H1 (cell line): ENCODE measurements around the gene MIDN. TPM values are rescaled to one million over a fixed set of nuclear protein-coding genes. Genes with fewer than 3 reads are reported as not detected.

ENCODE experiments used
- CTCF ChIA-PET: fragments of 300-600 bp; sonication (Branson Sonifier 250); formaldehyde crosslinking; loops from one replicate; lab custom pipeline; 2021; ENCODE audit not compliant: partially characterized antibody; lab: Charles Lee
- POLR2A ChIA-PET: fragments of 300-600 bp; sonication (Branson Sonifier 250); formaldehyde crosslinking; loops from one replicate; lab custom pipeline; 2021; ENCODE audit warnings: inconsistent platforms; ENCODE audit not compliant: partially characterized antibody; lab: Charles Lee
- DNase-seq, 2 experiments: peaks; one replicate each; pipeline versions ENCODE4 v3.0.0 to v3.0.0-alpha.2; 2010 to 2022; ENCODE audit warnings: low spot score in 2 of 2, low read depth in 1 of 2, mixed read lengths in 1 of 2
- FAIRE-seq: peaks from 2 replicates; lab custom pipeline; 2011; peaks lifted over from hg19 to GRCh38; lab: Jason Lieb, UNC
- H2AFZ ChIP-seq: 2 replicates; pipeline ENCODE4 v1.8.1; 2012; ENCODE audit warnings: low read length, inconsistent platforms
- H2AK5ac ChIP-seq: 2 replicates; pipeline ENCODE4 v1.6.1; 2013; ENCODE audit warnings: low read depth, low read length
- H2BK120ac ChIP-seq: replicated peaks from 2 replicates; pipeline ENCODE3; 2013; ENCODE audit warnings: low read depth, low read length, inconsistent platforms
- H2BK12ac ChIP-seq: 2 replicates; pipeline ENCODE4 v1.6.1; 2013; ENCODE audit warnings: low read depth, low read length
- H2BK15ac ChIP-seq: 2 replicates; pipeline ENCODE4 v1.6.1; 2013; ENCODE audit warnings: low read length
- H2BK20ac ChIP-seq: 2 replicates; pipeline ENCODE4 v1.6.1; 2013; ENCODE audit warnings: low read length
- H2BK5ac ChIP-seq: 2 replicates; pipeline ENCODE4 v1.6.1; 2013; ENCODE audit warnings: low read depth, low read length
- H3K14ac ChIP-seq: 2 replicates; pipeline ENCODE4 v1.6.1; 2013; ENCODE audit warnings: inconsistent platforms; ENCODE audit not compliant: insufficient read length
- H3K18ac ChIP-seq: 2 replicates; pipeline ENCODE4 v1.6.1; 2013; ENCODE audit warnings: low read length; ENCODE audit errors: extremely low read depth
- H3K23ac ChIP-seq: 2 replicates; pipeline ENCODE4 v1.6.1; 2013; ENCODE audit warnings: inconsistent platforms; ENCODE audit not compliant: insufficient read length
- H3K23me2 ChIP-seq: 2 replicates; pipeline ENCODE4 v1.6.1; 2013; ENCODE audit warnings: low read depth, low read length
- H3K27ac ChIP-seq: 2 replicates; pipeline ENCODE4 v1.6.1; 2011; ENCODE audit warnings: low read depth, low read length, inconsistent platforms
- H3K27me3 ChIP-seq, 4 experiments: replicated peaks in 1 of 4; 1 replicate in 1 of 4; 2 replicates in 3 of 4; pipeline versions ENCODE4 v1.6.1 to v1.8.1; 2011 to 2013; ENCODE audit warnings: low read length in 3 of 4, mild to moderate bottlenecking in 3 of 4, inconsistent platforms in 2 of 4, mixed read lengths in 2 of 4, moderate library complexity in 1 of 4; ENCODE audit not compliant: control insufficient read depth in 3 of 4, insufficient read depth in 3 of 4; ENCODE audit errors: extremely low read depth in 1 of 4
- H3K36me3 ChIP-seq, 4 experiments: 2 replicates each; pipeline versions ENCODE4 v1.6.1 to v1.8.1; 2011 to 2013; ENCODE audit warnings: mild to moderate bottlenecking in 4 of 4, low read length in 3 of 4, moderate library complexity in 2 of 4, control low read depth in 1 of 4, inconsistent platforms in 1 of 4; ENCODE audit not compliant: insufficient read depth in 4 of 4, control insufficient read depth in 2 of 4
- H3K4ac ChIP-seq: replicated peaks from 2 replicates; pipeline ENCODE3; 2013; ENCODE audit warnings: low read length, low read depth, mixed read lengths, inconsistent platforms; ENCODE audit not compliant: insufficient read length
- H3K4me1 ChIP-seq, 4 experiments: replicated peaks in 1 of 4; 1 replicate in 1 of 4; 2 replicates in 3 of 4; pipeline versions ENCODE4 v1.6.1 to v1.8.1; 2011 to 2013; ENCODE audit warnings: low read length in 3 of 4, inconsistent platforms in 2 of 4, mixed read lengths in 1 of 4; ENCODE audit not compliant: insufficient read depth in 4 of 4, control insufficient read depth in 3 of 4
- H3K4me2 ChIP-seq, 2 experiments: 2 replicates each; pipeline versions ENCODE4 v1.6.1 to v1.8.1; 2011 to 2013; ENCODE audit warnings: low read depth in 2 of 2, low read length in 2 of 2, control low read depth in 1 of 2, inconsistent platforms in 1 of 2, mild to moderate bottlenecking in 1 of 2; ENCODE audit not compliant: insufficient read depth in 1 of 2
- H3K4me3 ChIP-seq, 4 experiments: fragments of 200-600, 300-600 bp in 1 of 4; sonication (generic), shearing (Covaris generic), sonication (Bioruptor Twin) in 1 of 4; 2 replicates each; pipeline versions ENCODE4 v1.5.1 to v1.8.1; 2011 to 2016; ENCODE audit warnings: low read length in 4 of 4, low read depth in 3 of 4, control low read depth in 2 of 4, inconsistent platforms in 2 of 4, mild to moderate bottlenecking in 2 of 4, mixed read lengths in 1 of 4, moderate library complexity in 1 of 4; ENCODE audit not compliant: insufficient read depth in 2 of 4; ENCODE audit errors: extremely low read depth in 1 of 4
- H3K56ac ChIP-seq: replicated peaks from 2 replicates; pipeline ENCODE3; 2013; ENCODE audit warnings: low read depth, mild to moderate bottlenecking, mixed read lengths, low read length, inconsistent platforms; ENCODE audit not compliant: insufficient read length
- H3K79me1 ChIP-seq: 2 replicates; pipeline ENCODE4 v1.6.1; 2013; ENCODE audit warnings: low read depth, low read length, control low read depth
- H3K79me2 ChIP-seq, 2 experiments: 2 replicates each; pipeline versions ENCODE4 v1.6.1 to v1.8.1; 2012 to 2013; ENCODE audit warnings: low read length in 2 of 2, mild to moderate bottlenecking in 2 of 2, inconsistent platforms in 1 of 2; ENCODE audit not compliant: insufficient read depth in 2 of 2, control insufficient read depth in 1 of 2
- H3K9ac ChIP-seq, 4 experiments: replicated peaks in 1 of 4; 1 replicate in 1 of 4; 2 replicates in 3 of 4; pipeline versions ENCODE4 v1.6.1 to v1.8.1; 2011 to 2013; ENCODE audit warnings: low read depth in 3 of 4, low read length in 3 of 4, control low read depth in 2 of 4, mild to moderate bottlenecking in 2 of 4, moderate library complexity in 2 of 4, inconsistent platforms in 1 of 4; ENCODE audit errors: extremely low read depth in 1 of 4
- H3K9me3 ChIP-seq, 2 experiments: 2 replicates each; pipeline versions ENCODE4 v1.6.1 to v1.8.1; 2012 to 2013; ENCODE audit warnings: mild to moderate bottlenecking in 2 of 2, moderate library complexity in 2 of 2, control low read depth in 1 of 2, inconsistent platforms in 1 of 2, low read depth in 1 of 2, low read length in 1 of 2, mixed read lengths in 1 of 2; ENCODE audit not compliant: insufficient read depth in 2 of 2
- H4K20me1 ChIP-seq, 2 experiments: replicated peaks in 1 of 2; 2 replicates each; pipeline versions ENCODE3 to v1.8.1; 2011 to 2013; ENCODE audit warnings: inconsistent platforms in 2 of 2, low read length in 2 of 2, mild to moderate bottlenecking in 1 of 2; ENCODE audit not compliant: insufficient read depth in 2 of 2, control insufficient read depth in 1 of 2
- H4K5ac ChIP-seq: 2 replicates; pipeline ENCODE4 v1.6.1; 2013; ENCODE audit warnings: low read length, low read depth, mixed read lengths, inconsistent platforms; ENCODE audit not compliant: insufficient read length
- H4K8ac ChIP-seq: 2 replicates; pipeline ENCODE4 v1.8.0; 2013; ENCODE audit warnings: mild to moderate bottlenecking, moderate library complexity, low read length, inconsistent platforms; ENCODE audit not compliant: insufficient read depth; ENCODE audit errors: extremely low read depth
- H4K91ac ChIP-seq: replicated peaks from 2 replicates; pipeline ENCODE3; 2013; ENCODE audit warnings: low read length, mixed read lengths, inconsistent platforms; ENCODE audit not compliant: insufficient read length
- BCL11A ChIP-seq, 2 experiments: IDR thresholded peaks; one replicate each; pipeline ENCODE4 v1.6.1; 2011; ENCODE audit warnings: low read depth in 2 of 2, low read length in 2 of 2, mild to moderate bottlenecking in 2 of 2
- BRCA1 ChIP-seq: IDR thresholded peaks from 2 replicates; pipeline ENCODE4 v1.6.1; 2012; ENCODE audit warnings: low read depth, low read length, improper control_type of control experiment
- EGR1 ChIP-seq: IDR thresholded peaks from 2 replicates; pipeline ENCODE4 v1.6.1; 2011; ENCODE audit warnings: low read depth, low read length, borderline replicate concordance
- GTF2F1 ChIP-seq: IDR thresholded peaks from 2 replicates; pipeline ENCODE4 v1.6.1; 2012; ENCODE audit warnings: low read depth, low read length, improper control_type of control experiment, borderline replicate concordance
- PHF8 ChIP-seq: fragments of 200-600 bp; sonication (generic); conservative IDR thresholded peaks from 2 replicates; pipeline ENCODE4 v1.7.1; 2012; ENCODE audit warnings: low read depth, mild to moderate bottlenecking, inconsistent platforms, low read length, moderate library complexity
- SIX5 ChIP-seq: IDR thresholded peaks from 2 replicates; pipeline ENCODE4 v1.6.1; 2011; ENCODE audit warnings: mild to moderate bottlenecking, low read depth, low read length
- TAF1 ChIP-seq: IDR thresholded peaks from 2 replicates; pipeline ENCODE4 v1.6.1; 2011; ENCODE audit warnings: mild to moderate bottlenecking, low read depth, low read length
- YY1 ChIP-seq: IDR thresholded peaks from 2 replicates; pipeline ENCODE4 v1.6.1; 2011; ENCODE audit warnings: low read depth, mild to moderate bottlenecking, low read length
- WGBS, 2 experiments: shearing (Covaris generic) in 1 of 2; methylation state at CpG; one replicate each; pipeline versions ENCODE4 v1.1.6 to v1.1.7; 2013 to 2015; ENCODE audit warnings: low lambda C conversion rate in 2 of 2, mixed read lengths in 2 of 2, inconsistent platforms in 1 of 2, low coverage in 1 of 2, missing lambda C conversion rate in 1 of 2; ENCODE audit not compliant: insufficient replicate concordance in 2 of 2, insufficient coverage in 1 of 2, insufficient read length in 1 of 2; ENCODE audit errors: extremely low coverage in 1 of 2, missing lambda C conversion rate in 1 of 2; 5-methylcytosine and 5-hydroxymethylcytosine counted together
- polyA plus RNA-seq, 7 experiments: library from polyadenylated mRNA; depleted of rRNA in 3 of 7; stranded (reverse) in 5 of 7; unstranded in 2 of 7; fragments of >200 nt in 5 of 7; fragments of 200-250 nt in 2 of 7; gene quantifications; 1 replicate in 5 of 7; 2 replicates in 1 of 7; 4 replicates in 1 of 7; pipeline versions ENCODE4 v1.2.1 to v1.2.3, GENCODE V29; 2011 to 2013; ENCODE audit warnings: missing spikeins in 2 of 7, mixed read lengths in 2 of 7
- total RNA-seq: library from RNA; stranded (reverse); fragmentation: NEBNext Ultra II Directional; extraction: Animal tissue kit (Norgen Biotek cat#: 25700); gene quantifications from 2 replicates; pipeline ENCODE4 v1.2.1, GENCODE V29; 2021

MIDN gene
- total and polyA plus RNA-seq, 2 of the 8 experiments (the other 6 are each of a cell fraction or from before 2014, with no cell fraction given), result 39.8 to 159 TPM

DNA sequence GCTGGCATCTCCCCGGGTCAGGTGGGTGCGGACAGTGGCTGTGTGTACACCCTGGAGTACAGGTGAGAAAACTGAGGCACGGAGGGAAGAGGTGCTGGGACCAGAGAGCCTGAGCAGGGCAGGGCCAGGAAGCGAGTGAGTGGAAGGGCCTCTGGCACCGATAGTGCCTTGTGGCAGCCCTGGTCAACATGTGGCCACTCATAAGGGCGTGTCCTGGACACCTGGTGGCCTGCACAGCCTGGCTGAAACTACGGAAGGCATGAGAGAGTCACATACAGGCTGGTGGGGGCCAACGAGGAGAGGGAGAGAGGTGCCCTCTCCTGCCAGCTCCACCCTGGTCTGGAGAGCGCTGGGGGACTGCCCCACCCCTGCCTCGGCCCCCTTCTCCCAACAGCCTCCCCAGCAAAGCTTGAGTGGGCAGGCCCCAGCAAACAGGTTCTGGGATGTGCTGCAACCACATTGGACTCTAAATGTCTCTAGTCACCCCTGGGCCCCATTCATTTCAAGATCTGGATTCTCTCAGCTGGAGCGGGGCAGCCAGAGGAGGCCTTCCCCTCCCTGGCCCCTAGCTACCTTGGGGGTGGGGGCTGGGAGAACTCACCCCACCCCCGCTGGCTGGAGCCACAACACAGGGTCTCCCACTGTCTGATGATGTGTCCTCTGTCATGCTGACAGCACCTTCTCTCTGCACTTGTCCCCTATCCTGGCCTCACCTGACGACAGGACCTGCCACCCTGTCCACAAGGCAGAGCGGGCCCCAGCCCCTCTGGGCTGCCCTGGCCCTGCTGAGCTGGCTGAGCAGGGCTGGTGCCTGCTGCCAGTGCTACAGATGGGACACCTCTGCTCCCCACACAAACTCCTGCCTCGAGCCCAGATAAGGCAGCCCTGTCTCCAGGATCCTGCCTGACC, 16.4 kb upstream of the MIDN start:
- Histone ChIP-seq H3K14ac (no peak overlapping the region), H3K23ac (no peak overlapping the region), H3K4me1 (peaks cover 0 to 6% (median 4%) of the 10 kb centered on the region in 4 experiments; a peak in 2 of 7 replicates), H2AK5ac (0 out of 2 replicates have a peak overlapping the region, but pooled peaks have one; percentile 15), H3K36me3 (peaks cover 5 to 69% (median 9%) of the 10 kb centered on the region in 4 experiments; a peak in 6 of 8 replicates), H4K20me1 (peaks cover 2 to 22% of the 10 kb centered on the region in 2 experiments), H3K27ac (0 out of 2 replicates have a peak overlapping the region, but pooled peaks have one; percentile 15), H3K4me3 (no peak overlapping the region), H4K8ac (no peak overlapping the region; the same call in 1 of the 2 replicates), H3K18ac (no peak overlapping the region), H3K4ac (no peak overlapping the region), H3K79me1 (0 out of 2 replicates have a peak, but pooled peaks cover 3% of the 10 kb centered on the region), H3K9me3 (no peaks in the 10 kb centered on the region), H2BK5ac (no peak overlapping the region), H3K56ac (no peak overlapping the region), H3K27me3 (no peaks in the 10 kb centered on the region), H3K79me2 (no peaks in the 10 kb centered on the region; a peak in 1 of 4 replicates), H2AFZ (no peak overlapping the region), H2BK15ac (no peak overlapping the region), H2BK20ac (no peak overlapping the region), H2BK120ac (no peak overlapping the region), H3K23me2 (no peaks in the 10 kb centered on the region; the same call in 1 of the 2 replicates), H3K4me2 (no peak overlapping the region), H2BK12ac (no peak overlapping the region), H4K91ac (no peak overlapping the region), H4K5ac (no peak overlapping the region), H3K9ac (no peak overlapping the region)
- ChIA-PET POLR2A (interaction anchor here (0.8 to 1.9 kb wide), 7 partner anchors 9 to 228 kb away, joined by 3 to 6 read pairs (median 4); partner anchors contain the start of genes ATP5F1D and FAM174C), CTCF (interaction anchor here (0.9 to 1.9 kb wide), 4 partner anchors 8 to 14 kb away, joined by 3 to 8 read pairs (median 6); no protein-coding TSS in a partner anchor)
- TF ChIP-seq EGR1 (no peak), PHF8 (no peak), BCL11A (IDR thresholded peaks at IDR 0.05; ENCODE audit: low read depth in 2 of 2, low read length in 2 of 2) (no peak), TAF1 (no peak), BRCA1 (no peak), SIX5 (no peak), YY1 (no peak), GTF2F1 (no peak)
- 94% methylated on average over 14 of the region's 15 CpGs; no CpG with 5 or more reads in 1 of the 2 experiments for WGBS, 2 experiments
- DNase-seq, result no peak
- no peak for FAIRE-seq
